Tibial artery (tissue), 4 donors: Measurements from ENCODE around the gene FUZ.

Source experiments
- DNase-seq, 2 donors: peaks; one replicate each; pipeline ENCODE4 v3.0.0-alpha.2; 2019
- H3K27ac ChIP-seq, 2 donors: fragments of 200-600 bp; sonication (generic) in 1 of 2; 1 replicate in 1 of 2; 2 replicates in 1 of 2; pipeline ENCODE4 v1.5.1; 2018 to 2019; ENCODE audit warnings: mild to moderate bottlenecking in 1 of 2
- H3K27me3 ChIP-seq, 2 donors: fragments of 200-600 bp; sonication (generic) in 1 of 2; one replicate each; pipeline versions ENCODE4 v1.5.1 to v1.6.0; 2016 to 2019
- H3K36me3 ChIP-seq, 3 donors: fragments of 200-600 bp; sonication (generic) in 2 of 3; one replicate each; pipeline ENCODE4 v1.5.1; 2016 to 2019; ENCODE audit warnings: mild to moderate bottlenecking in 2 of 3
- H3K4me1 ChIP-seq, 4 donors: fragments of 200-600 bp; sonication (generic) in 2 of 4; 1 replicate in 3 of 4; 2 replicates in 1 of 4; pipeline ENCODE4 v1.5.1; 2016 to 2019
- H3K4me3 ChIP-seq, 2 donors: fragments of 200-600 bp; sonication (generic) in 1 of 2; 1 replicate in 1 of 2; 2 replicates in 1 of 2; pipeline ENCODE4 v1.5.1; 2018 to 2019; ENCODE audit warnings: mild to moderate bottlenecking in 2 of 2
- H3K9me3 ChIP-seq, 3 donors: fragments of 200-600 bp; sonication (generic) in 1 of 3; one replicate each; pipeline ENCODE4 v1.5.1; 2016 to 2019
- CTCF ChIP-seq, 2 experiments: fragments of 200-600 bp in 1 of 2; fragments of 450-650 bp in 1 of 2; IDR thresholded peaks; one replicate each; pipeline ENCODE4 v1.5.1; 2017 to 2019; ENCODE audit warnings: antibody characterized with exemption in 2 of 2, mild to moderate bottlenecking in 1 of 2, moderate library complexity in 1 of 2
- intact Hi-C: fragments of 100-400 bp; cut with DNase I; formaldehyde crosslinking; loops from one replicate; pipeline ENCODE4 v1.15.0; 2023; ENCODE audit warnings: low total_unique reads

The FUZ gene

GRCh38 chr19:49856574-49857021 is 43.5 kb upstream of the FUZ start:
- Histone ChIP-seq H3K4me3 (no peak overlapping the region), H3K27me3 (no peaks in the 10 kb centered on the region), H3K27ac (no peak overlapping the region), H3K9me3 (no peaks in the 10 kb centered on the region), H3K36me3 (peaks cover 39 to 74% (median 67%) of the 10 kb centered on the region in 3 donors), H3K4me1 (peaks cover 0 to 33% (median 21%) of the 10 kb centered on the region in 4 donors)
- no peak for DNase-seq
- intact Hi-C loops: no loop called here
- no peak for TF ChIP-seq CTCF (IDR thresholded peaks at IDR 0.05)

GRCh38 chr19:49855676-49856573 is 42.8 kb upstream of the FUZ start:
- DNase-seq: no peak
- Histone ChIP-seq H3K4me1 (peaks cover 0 to 33% (median 21%) of the 10 kb centered on the region in 4 donors), H3K27me3 (no peaks in the 10 kb centered on the region), H3K4me3 (no peak overlapping the region), H3K9me3 (no peaks in the 10 kb centered on the region), H3K27ac (no peak overlapping the region), H3K36me3 (peaks cover 39 to 68% (median 60%) of the 10 kb centered on the region in 3 donors)
- no peak for TF ChIP-seq CTCF (IDR thresholded peaks at IDR 0.05)
- intact Hi-C loops: no loop called here

- H3K9me3 ChIP-seq: no peaks in the 10 kb centered on the region
- peaks cover 39 to 61% (median 54%) of the 10 kb centered on the region in 3 donors for H3K36me3 ChIP-seq
- TF ChIP-seq CTCF (IDR thresholded peaks at IDR 0.05): no peak
- no peak overlapping the region for H3K27ac ChIP-seq
- intact Hi-C loops: no loop called here
- H3K4me1 ChIP-seq: peaks cover 0 to 35% (median 22%) of the 10 kb centered on the region in 4 donors
- DNase-seq: no peak
- H3K27me3 ChIP-seq: no peaks in the 10 kb centered on the region
- H3K4me3 ChIP-seq: no peak overlapping the region
Observed at GRCh38 chr19:49855277-49855675, 42.2 kb upstream of the FUZ start.

- Histone ChIP-seq H3K4me3 (no peak overlapping the region), H3K27me3 (no peaks in the 10 kb centered on the region), H3K36me3 (peaks cover 39 to 55% (median 50%) of the 10 kb centered on the region in 3 donors), H3K4me1 (peaks cover 0 to 40% (median 26%) of the 10 kb centered on the region in 4 donors), H3K27ac (peak overlapping the region in 1 of 2 donors; percentile 8), H3K9me3 (no peaks in the 10 kb centered on the region)
- peak in 1 of 2 donors; percentile 66 for DNase-seq
- intact Hi-C loops: no loop called here
- no peak for TF ChIP-seq CTCF (IDR thresholded peaks at IDR 0.05)
Observed at GRCh38 chr19:49854378-49855263, 41.5 kb upstream of the FUZ start.

GRCh38 chr19:49853852-49854377 is 40.8 kb upstream of the FUZ start:
- peak overlapping the region; percentile 8 for H3K27ac ChIP-seq
- H3K9me3 ChIP-seq: no peaks in the 10 kb centered on the region
- no peak for TF ChIP-seq CTCF (IDR thresholded peaks at IDR 0.05)
- intact Hi-C loops: no loop called here
- H3K4me3 ChIP-seq: no peak overlapping the region
- peaks cover 0 to 40% (median 26%) of the 10 kb centered on the region in 4 donors for H3K4me1 ChIP-seq
- peaks cover 39 to 48% (median 47%) of the 10 kb centered on the region in 3 donors for H3K36me3 ChIP-seq
- DNase-seq: no peak
- no peaks in the 10 kb centered on the region for H3K27me3 ChIP-seq
